GM19455 (cell line): ENCODE measurements around the gene SULT2A1.
"Not testable (repeated sequence)": the region's sequence is repeated elsewhere in the genome, so short reads cannot be mapped to it uniquely, and the experiment has no call there.

Experiments
- ATAC-seq: cut with Tn5 transposase; IDR thresholded peaks from one replicate; pipeline ENCODE4 v1.9.1; 2021; ENCODE audit not compliant: unreplicated experiment

The SULT2A1 gene, protein sequence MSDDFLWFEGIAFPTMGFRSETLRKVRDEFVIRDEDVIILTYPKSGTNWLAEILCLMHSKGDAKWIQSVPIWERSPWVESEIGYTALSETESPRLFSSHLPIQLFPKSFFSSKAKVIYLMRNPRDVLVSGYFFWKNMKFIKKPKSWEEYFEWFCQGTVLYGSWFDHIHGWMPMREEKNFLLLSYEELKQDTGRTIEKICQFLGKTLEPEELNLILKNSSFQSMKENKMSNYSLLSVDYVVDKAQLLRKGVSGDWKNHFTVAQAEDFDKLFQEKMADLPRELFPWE

DNA sequence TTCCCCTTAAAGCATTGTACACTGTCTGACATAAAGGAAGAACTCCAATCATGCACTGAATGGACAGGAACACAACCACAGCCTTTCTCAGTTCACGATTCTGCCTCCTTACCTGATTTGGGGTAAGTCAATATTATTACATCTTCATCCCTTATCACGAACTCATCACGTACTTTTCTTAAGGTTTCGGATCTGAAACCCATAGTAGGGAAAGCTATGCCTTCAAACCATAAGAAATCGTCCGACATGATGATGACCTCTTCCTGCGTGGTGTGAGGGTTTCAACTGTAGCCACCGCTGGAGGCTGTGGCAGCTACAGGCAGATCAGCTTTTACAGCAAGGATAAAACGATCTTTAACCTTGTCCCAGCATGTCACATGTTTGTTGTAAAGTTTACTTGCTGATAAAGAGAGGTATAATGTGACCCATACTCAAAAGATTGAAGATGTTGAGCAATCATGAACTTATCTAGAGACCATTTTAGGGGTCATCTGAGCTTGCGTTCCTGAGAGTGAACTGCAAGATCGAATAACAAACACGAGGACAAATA, at the start of gene SULT2A1:
TSS of gene SULT2A1 (minus strand) at position 306 of the 550 bp plus-strand sequence. CDS start at position 248, 58 bp downstream.
- no peak for ATAC-seq

DNA sequence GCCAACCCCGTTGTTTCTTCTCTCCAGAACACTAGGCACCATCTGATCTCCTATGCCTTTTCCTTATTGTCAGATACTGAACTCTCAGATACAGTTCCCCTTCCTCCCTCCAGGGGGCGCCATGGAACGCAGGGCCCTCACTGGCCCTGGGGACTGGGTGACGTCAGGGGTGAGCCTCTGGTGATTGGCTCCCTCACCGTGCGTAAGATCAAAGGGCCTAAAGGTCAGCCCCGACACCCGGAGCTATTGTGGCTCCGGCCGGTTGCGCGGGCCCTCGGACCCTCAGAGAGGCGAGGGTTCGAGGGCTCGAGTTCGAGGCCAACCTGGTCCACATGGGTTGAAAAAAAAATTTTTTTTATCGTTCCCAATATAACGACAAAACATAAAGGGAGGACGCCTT, 42.5 kb upstream of the SULT2A1 start:
- ATAC-seq, result not testable (repeated sequence)

DNA sequence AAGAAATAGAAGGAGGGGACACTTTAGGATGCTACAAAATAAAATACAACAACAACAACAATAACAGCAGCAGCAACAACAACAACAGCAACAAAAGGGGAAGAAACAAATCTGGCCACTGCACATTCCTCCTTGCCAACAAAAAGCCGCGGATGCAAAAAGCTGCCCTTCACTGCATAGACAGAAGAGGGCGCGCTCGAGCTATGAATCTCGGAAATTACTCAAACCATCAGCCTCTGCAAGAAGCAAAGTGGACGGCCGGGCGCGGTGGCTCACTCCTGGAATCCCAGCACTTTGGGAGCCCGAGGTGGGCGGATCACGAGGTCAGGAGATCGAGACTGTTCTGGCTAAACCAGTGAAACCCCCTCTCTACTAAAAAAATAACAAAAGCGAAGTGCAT, 34.0 kb upstream of the SULT2A1 start:
- ATAC-seq, result not testable (repeated sequence)

DNA sequence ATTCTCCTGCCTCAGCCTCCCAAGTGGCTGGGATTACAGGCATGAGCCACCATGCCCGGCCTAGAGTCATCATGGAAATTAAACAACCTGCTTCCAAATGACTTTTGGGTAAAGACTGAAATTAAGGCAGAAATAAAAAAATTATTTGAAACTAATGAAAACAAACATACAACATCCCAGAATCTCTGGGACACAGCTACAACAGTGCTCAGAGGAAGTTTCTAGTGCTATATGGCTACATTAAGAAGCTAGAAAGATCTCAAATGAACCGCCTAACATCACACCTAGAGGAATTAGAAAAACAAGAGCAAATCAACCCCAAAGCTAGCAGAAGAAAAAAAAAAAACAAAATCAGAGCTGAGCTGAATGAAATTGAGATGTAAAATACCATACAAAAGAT, 24.1 kb upstream of the SULT2A1 start:
- ATAC-seq, result not testable (repeated sequence)

DNA sequence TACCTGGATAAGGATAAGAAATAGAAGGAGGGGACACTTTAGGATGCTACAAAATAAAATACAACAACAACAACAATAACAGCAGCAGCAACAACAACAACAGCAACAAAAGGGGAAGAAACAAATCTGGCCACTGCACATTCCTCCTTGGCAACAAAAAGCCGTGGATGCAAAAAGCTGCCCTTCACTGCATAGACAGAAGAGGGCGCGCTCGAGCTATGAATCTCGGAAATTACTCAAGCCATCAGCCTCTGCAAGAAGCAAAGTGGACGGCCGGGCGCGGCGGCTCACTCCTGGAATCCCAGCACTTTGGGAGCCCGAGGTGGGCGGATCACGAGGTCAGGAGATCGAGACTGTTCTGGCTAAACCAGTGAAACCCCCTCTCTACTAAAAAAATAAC, 23.2 kb upstream of the SULT2A1 start:
- ATAC-seq, result not testable (repeated sequence)

DNA sequence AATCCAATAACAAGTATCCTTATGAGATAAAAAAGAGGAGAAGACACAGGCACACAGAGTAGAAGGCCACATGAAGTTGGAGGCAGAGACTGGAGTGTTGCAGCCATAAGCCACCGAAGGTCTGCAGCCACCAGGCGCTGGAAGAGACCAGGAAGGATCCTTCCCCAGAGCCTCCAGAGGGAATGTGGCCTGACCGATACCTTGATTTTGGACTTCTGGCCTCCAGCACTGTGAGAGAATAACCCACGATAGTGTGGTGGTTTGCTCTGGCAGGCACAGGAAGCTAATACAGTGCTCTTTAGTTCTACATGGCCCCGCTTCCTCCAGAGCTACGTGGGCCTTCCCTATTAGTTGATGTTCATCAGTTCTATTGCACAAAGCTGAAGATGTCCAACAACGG, 15.3 kb upstream of the SULT2A1 start:
- ATAC-seq, result no peak

DNA sequence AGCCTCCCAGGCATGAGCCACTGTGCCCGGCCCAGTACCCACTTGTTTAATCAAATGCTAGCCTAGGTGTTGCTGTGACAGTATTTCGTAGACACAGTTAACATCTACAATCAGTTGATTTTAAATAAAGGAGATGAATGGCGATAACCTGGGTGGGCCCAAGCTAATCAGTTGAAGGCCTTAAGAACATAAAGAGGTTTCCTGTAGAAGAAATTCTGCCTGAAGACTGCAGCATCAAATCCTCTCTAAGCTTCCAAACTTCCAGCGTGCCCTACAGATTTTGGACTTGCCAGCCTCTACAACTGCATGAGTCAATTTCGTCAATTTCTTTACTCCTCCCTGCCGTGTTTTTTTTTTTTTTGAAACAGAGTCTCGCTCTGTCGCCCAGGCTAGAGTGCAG, 13.2 kb upstream of the SULT2A1 start:
- no peak for ATAC-seq

DNA sequence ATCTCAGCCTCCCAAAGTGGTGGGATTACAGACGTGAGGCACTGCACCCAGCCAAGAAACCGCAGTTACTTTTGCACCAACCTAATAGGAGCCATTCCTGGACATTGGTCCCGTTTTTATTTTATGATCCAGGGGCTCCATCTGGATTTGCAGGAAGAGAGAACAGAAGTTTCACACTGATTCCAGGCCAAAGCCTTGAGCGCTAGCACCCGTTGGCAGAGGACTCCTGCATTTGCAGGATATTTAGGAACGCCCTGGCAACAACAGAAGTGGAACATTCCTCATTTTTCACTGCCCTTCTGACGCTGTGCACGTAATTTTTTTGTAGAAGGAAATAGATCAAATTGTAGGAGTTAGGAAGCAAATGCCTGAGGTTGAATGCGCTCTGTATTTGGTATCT, 11.7 kb upstream of the SULT2A1 start:
- no peak for ATAC-seq

DNA sequence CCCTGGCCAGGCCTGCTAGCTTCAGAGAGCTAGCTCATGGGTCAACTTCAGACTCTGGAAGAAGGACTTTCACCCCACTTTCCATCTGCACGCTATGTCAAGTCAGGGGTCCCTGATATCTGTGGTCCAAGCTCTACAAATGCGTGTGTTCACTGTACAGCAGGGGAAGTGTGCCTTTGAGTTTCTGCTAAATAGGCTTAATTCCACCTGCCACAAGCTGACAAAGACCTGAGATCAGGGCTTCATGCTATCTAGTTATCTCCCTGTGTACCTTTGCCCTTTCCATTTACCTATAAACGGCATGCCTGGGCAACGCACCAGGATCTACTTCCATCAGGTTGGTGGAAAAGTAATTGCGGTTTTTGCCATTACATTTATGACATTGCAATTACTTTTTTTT, 10.7 kb upstream of the SULT2A1 start:
- no peak for ATAC-seq

DNA sequence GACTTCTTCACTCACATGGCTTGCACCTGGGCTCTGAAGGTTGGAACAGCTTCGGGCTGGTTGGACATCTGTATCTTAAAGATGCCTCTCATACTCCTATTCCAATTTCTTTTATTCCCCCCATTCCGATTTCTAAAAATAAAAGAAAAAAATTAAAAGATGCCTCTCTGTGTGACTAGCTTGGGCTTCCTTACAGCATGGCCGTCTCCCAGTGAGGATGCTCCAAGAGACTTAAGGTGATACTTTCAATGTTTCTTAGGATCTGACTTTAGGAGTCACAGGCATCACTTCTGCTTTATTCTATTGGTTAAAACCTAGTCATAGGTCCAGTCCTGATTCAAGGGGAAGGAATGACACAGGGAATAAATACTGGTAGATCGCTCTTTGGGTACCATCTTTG, 9.9 kb upstream of the SULT2A1 start:
- no peak for ATAC-seq

DNA sequence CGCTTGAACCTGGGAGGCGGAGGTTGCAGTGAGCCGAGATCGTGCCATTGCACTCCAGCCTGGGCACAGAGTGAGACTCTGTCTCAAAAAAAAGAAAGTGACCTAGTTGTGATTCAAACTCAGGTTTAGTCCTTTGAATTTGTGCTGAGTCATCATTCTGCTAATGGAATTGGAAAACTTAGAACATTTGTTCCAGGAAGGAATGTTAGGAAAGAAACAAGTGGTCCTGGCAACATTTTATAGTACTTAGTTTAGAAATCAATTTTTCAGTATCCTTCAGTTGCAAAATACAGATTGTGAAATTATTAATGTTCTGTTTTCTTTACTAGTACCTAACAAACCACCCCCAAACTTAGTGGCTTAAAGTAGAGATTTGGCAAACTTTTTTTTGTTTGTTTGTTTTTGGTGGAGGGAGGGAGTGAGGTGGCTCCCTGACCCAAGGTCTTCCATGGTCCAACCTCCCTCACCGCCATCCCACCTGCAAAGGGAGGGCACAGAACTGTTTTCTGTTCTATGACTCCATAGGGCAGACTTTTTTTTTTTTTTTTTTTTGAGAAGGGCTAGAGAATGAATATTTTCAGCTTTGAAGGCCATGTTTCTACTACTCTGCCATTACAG, 9.2 kb upstream of the SULT2A1 start:
- ATAC-seq, result no peak

DNA sequence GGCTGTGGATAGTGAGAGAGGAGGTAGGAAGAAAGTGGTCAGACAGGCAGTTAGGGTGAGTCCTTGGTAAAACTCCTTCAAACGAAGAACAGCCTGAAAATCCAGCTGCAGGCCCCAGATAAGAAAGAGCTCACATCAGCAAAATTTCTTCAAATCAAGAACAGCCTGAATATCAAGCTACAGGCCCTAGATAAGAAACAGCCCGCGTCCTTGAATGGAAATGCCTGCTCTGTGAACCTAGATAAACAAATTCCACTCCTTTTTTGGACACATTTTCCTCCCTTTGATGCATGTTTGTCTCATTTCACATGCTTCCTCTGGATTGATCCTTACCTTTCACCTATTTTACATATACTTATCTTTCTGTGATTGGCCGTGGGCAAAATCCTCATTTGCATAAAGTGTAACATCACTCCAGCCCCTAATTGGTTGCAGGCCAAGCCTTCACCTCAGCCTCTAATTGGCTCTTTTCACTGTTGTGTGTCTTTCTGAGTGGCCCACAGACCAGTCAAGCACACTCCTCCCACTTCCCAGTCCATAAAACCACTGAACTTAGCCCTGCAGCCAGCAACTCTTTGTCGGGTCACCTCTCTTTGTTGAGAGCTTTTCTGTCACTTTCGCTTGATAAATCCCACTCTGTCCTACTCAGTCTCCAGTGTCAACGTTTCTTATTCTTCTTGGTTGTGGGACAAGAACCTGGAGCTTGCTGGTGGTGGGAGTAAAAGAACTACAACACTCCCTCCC, 6.0 kb upstream of the SULT2A1 start:
- ATAC-seq, result no peak

DNA sequence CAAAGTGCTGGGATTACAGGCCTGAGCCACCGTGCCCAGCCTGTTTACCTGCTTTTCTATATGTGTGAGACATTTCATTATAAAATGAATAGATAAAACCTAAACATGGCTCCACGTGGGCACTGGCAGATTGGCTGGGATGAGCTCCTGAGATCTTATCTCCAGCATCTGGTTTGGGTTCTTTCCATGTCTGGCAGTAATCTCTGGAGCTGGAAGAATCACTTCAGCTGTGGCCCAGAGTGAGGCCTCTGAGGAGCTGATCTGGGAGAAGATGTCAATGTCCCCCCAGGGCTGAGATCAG, 5.5 kb upstream of the SULT2A1 start:
- ATAC-seq, result no peak

DNA sequence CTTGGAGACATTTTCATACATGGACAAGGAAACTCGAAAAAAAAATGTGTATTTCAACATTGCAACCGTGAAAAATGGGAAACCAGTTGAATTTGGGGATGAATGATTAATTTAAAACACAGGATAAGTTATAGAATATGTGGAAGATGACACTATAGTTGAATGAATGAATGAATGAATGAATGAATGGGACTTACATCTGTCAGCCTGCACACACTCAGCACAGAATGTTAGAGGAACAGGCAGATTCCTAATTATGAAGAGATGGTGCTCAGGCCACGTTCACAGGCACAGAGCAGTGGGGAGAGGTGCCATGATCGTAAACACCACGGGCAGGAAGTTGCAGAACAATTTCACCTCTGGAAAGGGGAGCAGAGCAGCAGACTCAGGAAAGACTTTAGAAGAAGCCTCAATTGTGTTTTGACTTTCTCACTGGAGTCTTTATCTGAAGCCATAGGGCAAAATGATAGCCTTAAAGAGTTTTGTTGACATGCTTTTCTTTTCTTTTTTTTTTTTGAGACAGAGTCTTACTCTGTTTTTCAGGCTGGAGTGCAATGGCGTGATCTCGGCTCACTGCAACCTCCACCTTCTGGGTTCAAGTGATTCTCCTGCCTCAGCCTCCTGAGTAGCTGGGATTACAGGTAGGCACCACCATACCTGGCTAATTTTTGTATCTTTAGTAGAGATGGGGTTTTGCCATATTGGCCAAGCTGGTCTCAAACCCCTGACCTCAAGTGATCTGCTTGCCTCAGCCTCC, 4.9 kb upstream of the SULT2A1 start:
- no peak for ATAC-seq

DNA sequence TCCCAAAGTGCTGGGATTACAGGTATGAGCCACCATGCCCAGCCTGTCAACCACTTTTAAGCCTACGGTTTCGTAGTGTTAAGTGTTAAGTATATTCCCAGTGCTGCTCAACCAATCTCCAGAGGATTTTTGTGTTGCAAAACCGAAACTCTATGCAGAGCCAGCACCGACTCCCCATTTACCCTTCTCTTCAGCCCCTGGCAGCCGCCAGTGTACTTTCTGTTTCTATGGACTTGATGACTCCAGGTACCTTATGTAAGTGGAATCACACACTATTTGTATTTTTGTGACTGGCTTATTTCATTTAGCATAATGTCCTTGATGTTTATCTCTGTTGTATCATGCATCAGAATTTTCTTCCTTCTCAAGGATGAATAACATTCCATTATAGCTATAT, 1.1 kb downstream of the SULT2A1 start:
- ATAC-seq, result no peak

DNA sequence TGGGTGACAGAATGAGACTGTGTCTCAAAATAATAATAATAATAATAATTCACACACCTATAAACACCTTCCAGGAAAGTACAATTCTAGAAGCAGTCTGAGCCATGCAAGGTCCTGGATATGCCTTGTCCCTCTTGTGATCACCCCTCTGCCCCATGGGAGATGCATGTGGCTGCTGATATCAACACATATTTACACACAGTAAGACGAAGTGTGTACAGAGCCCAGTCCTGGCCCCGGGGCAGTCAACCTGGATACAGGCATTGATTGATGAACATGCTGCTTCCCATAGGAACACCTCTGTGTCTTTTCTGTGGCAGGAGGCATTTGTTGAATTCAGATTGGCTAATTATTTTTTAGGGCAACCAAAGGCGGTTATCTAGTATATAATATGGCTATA, 3.2 kb downstream of the SULT2A1 start:
- no peak for ATAC-seq

DNA sequence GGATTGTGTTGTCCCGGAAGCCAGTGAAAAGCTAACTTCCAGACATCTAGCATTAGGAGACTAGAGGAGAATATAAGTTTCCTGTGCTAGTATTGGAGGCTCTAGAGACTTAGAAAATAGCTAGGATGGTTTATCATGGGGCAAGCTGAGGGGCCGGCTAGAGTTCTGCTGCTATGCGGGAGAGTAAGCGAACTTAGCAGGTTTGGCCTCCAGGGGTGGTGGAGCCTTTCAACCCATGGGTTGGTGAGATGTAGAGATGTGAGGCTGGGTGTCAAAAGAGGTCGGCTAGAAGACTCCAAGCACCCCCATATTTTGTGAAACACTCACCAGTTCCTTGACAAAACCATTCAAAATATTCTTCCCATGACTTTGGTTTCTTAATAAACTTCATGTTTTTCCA, 4.4 kb downstream of the SULT2A1 start:
- ATAC-seq, result no peak

DNA sequence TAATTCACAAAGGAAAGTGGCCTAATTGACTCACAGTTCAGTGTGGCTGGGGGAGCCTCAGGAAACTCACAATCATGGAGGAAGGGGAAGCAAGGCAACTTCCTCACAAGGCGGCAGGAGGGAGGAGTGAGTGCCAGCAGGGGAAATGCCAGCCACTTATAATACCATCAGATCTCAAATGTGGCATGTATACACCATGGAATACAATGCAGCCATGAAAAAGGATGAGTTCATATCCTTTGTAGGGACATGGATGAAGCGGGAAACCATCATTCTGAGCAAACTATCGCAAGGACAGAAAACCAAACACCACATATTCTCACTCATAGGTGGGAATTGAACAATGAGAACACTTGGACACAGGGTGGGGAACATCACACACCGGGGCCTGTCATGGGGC, 6.7 kb downstream of the SULT2A1 start:
- ATAC-seq, result not testable (repeated sequence)

DNA sequence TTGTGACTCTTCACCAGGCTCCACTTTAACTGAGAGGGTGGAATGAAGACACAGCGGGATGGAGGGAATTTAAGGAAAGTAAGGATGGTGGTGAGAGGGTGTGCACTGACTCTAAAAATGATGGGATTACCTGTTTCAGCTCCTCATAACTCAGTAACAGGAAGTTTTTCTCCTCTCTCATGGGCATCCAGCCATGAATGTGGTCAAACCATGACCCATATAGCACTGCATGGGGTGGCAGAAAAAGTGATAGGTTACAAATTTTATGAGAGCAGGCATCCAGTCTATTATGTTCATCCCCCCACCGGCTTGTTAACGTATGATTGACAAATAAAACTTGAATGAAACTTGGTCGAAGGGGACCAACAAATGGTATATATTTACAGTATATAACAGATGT, 7.2 kb downstream of the SULT2A1 start:
- ATAC-seq, result no peak

DNA sequence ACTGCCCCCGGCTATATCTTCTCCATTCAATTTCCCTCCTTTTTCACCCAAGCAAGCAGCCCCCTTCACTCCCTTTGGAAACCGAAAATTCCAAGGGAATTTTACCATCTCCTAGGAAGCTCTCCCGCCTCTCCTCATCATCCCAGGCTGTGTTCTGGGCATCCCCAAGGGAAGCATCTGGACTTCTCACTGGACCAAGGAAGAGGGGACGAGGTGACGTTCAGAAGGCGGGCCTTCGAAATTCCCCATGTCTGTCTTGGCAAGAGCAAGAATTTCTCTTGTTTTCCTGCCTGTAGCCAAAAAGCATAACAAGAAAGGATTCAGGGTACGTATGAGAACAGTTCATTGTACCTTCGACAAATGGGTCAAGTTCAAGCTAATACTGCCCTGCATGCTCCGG, 20.9 kb downstream of the SULT2A1 start:
- no peak for ATAC-seq

DNA sequence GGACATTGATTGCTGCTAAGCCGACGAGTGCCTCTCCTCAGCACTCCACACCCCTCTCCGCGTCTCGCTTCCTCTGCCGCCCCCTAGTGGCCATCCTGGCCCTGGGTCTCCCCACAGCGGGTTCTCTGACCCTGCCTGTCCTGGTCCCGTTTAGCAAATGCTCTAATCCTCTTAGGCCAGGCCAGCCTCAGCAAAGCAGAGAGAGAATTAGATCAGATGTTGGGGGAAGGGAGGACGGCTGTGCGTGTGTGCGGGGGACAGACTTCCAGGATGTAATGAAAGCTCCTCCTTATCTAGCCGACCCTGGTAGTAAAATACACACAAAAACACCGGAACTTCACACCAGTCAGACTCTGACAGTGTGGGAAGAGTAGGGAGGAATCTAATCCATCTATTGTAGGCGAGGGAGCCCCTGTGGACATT, 22.6 kb downstream of the SULT2A1 start:
- ATAC-seq, result no peak
